ENCODE measurements around the gene PAFAH2.
"Not testable (repeated sequence)": the region's sequence is repeated elsewhere in the genome, so short reads cannot be mapped to it uniquely, and the experiment has no call there.

PAFAH2 gene

DNA sequence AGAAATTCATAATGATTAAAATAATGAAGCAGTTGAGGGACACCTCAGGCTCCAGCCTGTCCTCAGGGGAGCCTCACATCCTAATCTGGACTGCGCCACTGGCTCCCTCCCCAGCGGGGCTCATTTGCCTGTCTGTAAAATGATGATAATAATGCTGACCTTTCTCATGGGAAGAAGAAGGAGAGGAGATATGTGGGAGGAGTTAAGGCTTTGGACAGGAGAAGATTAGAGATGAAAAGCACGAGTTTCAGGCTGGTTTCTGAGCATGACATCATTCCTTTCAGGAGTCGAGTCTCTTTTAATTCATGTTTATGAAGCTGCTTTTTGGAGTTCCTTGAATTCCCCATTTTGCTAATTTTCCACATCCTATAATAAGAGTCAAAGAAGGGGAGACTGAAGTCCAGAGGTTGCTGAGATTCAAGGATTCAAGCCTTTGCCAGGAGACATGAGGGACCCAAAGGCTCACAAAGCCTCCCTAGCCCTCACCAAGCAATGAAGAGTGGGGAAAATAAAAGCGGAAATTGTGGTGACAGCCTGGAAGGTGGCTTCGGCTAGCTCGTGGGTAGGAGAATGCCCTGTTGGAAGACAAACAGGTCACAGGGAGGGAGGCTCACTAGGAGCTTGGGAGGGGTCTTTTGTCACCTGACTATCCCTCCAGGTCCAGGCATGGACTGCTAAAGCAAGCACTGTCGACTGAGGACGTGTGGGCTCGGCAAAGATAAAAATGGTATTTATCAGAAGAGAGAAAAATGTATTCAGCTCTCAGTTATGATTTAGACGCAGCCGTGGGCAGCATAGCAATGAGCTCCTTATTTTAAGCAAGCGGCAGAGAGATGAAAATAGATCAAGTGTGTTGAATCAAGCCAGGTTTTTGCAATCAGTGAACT is 64.1 kb downstream of the PAFAH2 start:
- no peak for DNase-seq (ENCODE audit: low read depth in 1 of 2, low spot score in 1 of 2)

DNA sequence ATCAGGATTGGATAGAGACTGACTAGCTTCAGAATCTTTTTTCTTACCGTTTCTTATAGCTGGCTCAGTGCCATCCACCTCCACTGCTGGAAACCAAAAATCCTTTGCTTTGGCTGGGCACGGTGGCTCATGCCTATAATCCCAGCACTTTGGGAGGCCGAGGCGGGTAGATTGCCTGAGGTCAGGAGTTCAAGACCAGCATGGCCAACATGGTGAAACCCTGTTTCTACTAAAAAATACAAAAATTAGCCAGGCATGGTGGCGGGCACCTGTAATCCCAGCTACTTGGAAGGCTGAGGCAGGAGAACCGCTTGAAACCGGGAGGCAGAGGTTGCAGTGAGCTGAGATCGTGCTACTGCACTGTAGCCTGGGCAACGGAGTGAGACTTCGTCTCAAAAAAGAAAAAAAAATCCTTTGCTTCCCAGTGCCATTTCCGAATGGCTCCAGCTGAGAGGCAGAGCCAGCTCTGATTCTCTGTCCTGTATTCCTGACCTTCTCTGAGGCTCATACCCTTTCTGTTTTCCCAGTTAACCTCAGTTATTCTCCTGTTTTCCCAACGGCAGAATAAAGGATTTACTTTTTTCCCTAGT is 65.0 kb downstream of the PAFAH2 start:
- DNase-seq (ENCODE audit: low read depth in 1 of 2, low spot score in 1 of 2): not testable (repeated sequence)

DNA sequence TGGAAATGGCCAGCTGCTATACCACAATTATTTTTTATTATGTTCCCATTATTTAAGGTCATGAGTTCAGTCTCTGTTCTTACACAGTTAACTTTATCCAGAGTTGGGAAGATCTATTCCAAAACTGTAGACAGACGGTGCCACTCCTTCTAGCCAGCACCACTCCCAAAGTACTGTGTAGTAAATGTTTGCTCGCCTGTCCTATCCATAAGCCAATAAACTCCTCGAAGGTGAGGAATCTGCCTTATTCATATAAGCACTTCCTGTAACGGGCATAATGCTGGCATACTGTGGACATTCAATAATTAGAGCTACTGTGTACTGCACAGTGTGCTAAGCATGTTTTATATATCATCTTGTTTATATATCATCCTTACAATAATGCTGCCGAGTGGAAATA is 65.5 kb downstream of the PAFAH2 start:
- no peak for DNase-seq (ENCODE audit: low read depth in 1 of 2, low spot score in 1 of 2)

DNA sequence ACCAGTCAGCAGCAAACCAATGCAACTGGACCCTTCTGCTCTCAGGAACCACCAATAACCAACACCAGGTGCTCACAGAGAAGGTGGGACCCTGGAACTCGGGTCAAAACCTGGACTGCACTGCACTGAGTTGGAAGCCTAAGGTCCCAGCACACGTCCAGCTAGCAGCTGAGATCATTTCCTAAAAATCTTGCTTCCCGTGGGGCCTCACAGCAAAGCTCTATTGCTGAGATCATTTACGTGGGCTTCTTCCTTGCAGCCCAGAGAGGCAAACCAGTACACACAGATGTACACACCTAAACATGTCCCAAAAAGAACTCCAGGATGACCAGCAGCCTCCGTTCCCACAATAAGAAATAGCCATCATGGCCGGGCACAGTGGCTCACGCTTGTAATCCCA is 68.8 kb downstream of the PAFAH2 start:
- DNase-seq (ENCODE audit: low read depth in 1 of 2, low spot score in 1 of 2): no peak

DNA sequence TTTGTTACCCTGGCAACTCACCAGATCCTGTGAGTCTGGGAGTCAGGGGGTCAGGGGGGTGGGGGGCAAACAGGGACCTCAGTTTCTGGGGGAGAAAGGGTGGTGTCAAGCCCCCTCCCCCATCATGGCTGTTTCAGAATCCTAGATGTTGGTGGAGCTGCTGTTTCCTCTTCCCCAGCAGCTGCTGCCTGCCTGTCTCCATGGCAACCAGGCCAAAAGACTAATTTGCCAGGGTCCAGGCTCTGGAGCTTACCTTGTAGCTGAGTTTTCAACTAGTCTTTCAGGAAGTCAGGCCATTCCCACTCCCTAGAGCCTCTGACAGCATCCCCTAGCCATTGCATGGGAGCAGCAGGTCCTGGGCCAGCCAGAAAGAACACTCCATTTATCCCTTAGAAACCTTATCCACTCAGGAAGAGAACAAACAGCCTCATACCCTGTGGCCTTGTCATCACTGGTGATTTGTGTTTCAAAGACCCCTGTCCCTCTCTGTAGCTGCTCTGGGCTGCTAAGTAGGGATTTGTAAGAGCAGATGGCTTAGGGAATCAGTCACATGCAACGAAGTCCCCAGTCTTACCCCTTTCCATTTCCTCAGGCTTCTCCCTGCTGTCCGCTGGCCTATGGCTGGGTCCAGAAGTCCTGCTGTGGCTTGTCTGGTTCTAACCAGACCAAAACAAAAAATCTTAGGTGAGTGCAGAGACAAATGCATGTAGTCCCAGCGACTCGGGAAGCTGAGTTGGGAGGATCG is 70.2 kb downstream of the PAFAH2 start:
- DNase-seq (ENCODE audit: low read depth in 1 of 2, low spot score in 1 of 2): no peak

DNA sequence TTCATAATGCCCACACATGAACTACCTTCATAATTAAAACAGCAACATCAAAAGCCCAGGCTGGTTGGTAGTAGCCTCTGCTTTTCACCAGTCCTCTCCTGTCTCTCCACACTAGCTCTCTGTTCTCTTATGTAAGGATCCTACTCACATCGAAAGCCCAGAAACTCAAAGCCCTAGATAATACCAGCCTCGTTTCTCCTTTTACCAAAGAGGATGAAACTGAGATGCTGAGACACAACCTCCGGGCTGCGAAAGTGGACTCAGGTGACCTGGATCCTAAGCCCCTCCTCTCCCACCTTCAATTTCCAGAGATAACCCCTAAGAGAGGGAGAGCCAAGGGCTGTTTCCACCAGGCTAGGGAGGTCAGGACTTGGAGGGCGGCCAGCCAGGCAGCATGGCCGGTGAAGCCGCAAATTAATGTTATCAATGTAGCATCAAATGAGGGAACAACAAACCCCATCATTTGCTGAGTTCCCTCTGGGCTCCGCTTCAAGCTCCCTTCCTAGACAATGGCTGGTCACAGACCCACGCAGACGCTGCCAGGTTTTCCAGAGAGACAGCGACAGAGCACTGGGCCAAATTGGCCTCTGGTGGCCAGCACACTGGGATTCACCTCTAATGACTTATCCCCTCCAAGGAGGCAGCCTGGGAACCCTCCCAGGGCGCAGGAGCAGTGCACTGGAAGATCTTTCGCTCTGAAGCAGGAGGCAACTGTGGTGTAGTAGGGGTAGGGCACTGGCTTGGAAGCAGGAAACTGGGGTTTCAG is 70.9 kb downstream of the PAFAH2 start:
- no peak for DNase-seq (ENCODE audit: low read depth in 1 of 2, low spot score in 1 of 2)

DNA sequence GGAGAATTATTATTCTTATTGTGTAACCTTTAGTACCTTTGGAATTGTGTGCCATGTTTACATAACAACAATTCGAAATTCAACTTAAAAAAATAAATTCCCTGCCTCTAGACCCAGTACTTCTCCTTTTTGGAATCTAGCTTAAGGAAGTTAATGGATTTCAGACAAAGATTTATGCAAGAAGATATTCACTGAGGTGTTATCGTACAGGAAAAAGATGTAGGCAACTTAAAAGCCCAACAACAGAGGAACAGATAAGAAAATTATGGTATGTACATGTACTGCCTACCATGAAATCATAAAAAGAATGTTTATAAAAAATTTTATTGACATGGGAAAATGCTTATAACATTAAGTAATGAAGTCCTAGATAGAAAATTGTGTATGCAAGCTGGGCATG is 73.4 kb downstream of the PAFAH2 start:
- no peak for DNase-seq (ENCODE audit: low read depth in 1 of 2, low spot score in 1 of 2)

DNA sequence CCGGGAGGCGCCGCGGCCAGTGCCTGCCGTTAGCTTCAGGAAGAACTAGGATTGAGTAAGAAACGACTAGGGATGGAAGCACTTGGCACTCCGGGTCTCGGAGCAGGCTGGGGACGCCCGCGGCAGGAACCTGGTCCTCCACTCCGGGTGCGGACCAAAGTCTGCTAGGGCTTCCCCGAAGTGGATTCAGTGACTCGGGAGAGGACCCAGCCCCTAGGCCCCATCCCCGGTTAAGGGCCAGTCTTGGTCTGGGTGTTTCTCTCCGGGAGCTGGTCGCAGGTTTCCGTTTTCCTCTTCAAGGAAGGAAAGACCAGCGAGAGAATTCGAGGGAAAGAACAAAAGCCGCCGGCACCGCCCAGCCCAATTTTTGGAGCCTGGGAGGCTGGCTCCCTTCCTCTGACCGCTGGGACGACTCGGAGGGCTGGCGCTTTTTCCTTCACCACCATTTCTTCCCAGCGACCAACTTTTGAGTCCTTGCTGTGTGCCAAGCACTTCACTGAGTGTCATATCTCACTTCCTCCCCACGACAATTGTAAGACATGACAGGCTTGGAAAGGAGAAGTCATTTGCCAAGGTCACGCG is 74.8 kb downstream of the PAFAH2 start:
- DNase-seq (ENCODE audit: low read depth in 1 of 2, low spot score in 1 of 2): no peak

DNA sequence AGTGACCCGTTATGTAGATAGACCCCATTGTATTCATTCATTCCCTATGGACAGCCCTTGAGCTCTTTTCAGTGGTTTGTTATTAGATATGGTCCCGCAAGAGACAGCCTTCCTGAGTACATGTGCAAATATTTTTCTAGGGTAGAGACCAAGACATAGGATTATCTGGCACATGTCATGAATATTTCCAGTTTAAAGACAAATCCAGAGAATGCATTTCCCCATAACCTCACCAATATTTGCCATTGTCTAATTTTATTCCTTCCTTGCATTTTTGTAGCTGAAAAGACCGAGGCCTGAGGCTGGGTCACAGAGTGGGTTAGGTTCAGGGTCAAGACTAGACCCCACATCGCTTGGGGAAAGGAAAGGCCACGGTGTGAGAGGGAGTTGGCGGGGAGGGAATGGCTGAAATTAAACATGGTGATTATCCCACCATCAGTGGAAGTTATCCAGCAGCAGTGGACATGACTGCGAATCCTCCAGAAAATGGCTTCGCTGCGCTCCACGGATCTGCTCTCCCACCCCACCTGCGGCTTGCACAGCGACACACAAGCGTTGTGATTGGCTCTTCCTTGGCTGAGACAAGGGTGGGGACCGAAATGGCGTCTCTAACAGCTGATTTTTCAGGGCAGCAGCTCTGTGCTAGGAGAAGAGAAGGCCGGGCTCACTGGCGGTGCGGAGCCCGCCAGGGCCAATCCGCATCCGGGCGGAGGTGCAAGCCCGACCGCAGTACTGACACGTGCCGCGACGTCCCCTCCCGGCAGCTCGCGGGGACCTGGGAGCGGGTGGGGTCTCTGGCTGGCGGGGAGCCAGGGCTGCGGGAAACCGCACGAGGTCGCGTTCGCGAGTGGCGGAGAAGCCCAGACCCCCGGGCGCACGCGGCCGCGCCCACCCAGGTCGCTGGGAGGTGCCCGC is 75.5 kb downstream of the PAFAH2 start:
- DNase-seq (ENCODE audit: low read depth in 1 of 2, low spot score in 1 of 2): peak in 1 of 2 donors; percentile 3

DNA sequence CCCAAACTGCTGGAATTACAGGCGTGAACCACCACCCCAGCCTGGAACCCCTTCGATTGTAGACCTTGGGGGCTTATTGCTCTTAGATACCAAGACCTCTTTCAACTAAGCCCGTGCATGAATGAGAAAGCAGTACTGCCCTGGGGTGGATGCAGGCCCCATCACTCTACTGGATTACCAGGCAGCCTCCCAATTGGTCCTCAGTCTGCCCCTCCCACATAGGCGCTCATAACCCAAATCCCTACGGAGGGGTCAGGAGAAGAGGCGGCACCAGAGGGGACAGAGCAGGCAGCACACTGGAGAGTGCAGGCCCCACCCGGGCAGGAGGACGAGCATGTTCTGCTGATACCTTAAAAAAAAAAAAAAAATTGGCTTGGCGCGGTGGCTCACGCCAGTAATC is 79.2 kb downstream of the PAFAH2 start:
- no peak for DNase-seq (ENCODE audit: low read depth in 1 of 2, low spot score in 1 of 2)

DNA sequence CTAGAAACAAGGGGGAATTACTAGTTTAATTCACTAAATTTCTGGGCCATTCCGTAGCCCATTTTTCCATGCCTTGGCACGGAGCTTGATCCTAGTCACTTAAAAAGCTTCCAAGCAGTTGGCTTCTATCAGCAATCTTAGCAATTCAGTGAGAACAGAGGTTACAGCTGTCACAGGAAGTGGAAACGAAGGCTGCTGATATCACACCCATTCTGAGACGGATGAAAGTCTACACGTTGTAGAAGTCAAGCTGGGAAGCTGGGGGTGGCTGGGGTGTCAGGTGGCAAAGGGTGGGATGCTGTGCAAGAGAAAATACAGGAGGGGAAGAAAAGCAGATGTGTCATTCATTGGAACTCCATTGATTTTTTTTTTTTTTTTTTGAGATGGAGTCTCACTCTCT is 79.9 kb downstream of the PAFAH2 start:
- DNase-seq (ENCODE audit: low read depth in 1 of 2, low spot score in 1 of 2): no peak

DNA sequence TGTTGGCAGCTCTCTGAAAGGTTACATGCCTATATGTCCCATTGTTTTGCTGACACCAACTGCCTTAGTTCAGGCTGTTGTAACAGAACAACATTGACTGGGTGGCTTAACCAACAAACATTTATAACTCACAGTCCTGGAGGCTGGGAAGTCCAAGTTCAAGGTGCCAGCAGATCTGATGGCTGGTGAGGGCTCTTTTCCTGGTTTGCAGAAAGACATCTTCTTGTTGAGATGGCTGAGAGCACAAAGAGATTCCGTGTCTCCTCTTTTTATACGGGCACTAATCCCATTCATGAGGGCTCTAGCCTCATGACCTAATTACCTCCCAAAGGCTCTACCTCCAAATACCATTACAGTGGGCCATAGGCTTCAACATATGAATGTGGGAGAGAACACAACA is 81.4 kb downstream of the PAFAH2 start:
- no peak for DNase-seq (ENCODE audit: low read depth in 1 of 2, low spot score in 1 of 2)

DNA sequence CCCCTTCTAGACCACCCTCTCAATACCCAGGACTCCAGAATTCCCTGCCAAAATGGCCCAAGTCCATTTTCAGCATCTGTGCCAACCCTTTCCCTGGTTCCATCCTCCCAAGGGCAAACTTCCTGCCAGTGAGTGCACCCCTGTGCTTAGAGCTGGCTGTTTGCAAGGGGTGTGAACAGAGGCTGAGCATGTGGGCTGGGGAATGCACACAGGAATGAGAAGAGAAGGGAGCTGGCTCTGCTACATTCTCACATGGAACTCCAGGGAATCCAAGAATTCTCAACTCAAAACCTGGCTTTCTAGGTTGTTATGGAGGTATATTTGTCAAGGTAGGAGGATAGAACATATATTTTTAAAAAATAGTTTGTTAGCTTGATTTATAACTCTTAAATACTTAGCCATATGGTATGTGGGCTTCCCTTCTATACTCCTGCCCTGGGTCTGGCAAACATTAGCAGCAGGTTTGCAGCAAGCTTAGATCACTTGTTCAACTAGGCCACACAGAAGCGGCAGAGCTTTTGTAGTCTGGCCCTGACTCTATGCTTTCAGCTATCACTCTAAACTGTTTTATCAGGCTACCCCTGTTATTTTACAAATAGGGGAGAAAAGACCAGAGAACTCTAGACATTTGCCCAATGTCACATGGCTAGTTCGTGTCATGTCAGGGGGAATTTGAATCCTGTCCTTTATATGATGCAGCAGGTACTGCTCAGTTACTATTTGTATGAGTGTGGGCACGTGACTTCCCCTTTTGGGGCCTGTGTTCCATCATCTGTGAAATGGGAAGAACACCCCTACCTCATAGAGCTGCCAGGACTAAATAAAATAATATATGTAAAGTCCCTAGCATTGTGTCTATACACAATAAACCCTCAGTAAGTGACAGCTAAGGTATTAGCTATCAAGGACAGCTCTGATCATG is 83.5 kb downstream of the PAFAH2 start:
- no peak for DNase-seq (ENCODE audit: low read depth in 1 of 2, low spot score in 1 of 2)

DNA sequence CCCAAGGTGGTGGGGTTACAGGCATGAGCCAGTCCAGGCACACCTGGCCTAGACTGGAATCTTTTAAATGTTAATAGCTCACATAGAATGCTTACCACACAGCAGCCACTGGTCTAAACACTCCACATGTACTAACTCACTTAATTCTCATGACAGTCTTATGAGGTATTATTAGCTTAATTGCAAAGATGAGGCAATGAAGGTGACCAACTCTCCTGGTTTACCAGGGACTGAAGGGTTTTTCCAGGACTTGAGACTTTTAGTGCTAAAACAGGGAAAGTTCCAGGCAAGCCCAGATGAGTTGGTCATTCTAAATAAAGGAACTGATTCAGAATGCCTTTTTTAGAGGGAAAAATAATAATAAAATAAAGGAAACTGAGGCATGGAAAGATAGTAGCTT is 84.7 kb downstream of the PAFAH2 start:
- no peak for DNase-seq (ENCODE audit: low read depth in 1 of 2, low spot score in 1 of 2)

DNA sequence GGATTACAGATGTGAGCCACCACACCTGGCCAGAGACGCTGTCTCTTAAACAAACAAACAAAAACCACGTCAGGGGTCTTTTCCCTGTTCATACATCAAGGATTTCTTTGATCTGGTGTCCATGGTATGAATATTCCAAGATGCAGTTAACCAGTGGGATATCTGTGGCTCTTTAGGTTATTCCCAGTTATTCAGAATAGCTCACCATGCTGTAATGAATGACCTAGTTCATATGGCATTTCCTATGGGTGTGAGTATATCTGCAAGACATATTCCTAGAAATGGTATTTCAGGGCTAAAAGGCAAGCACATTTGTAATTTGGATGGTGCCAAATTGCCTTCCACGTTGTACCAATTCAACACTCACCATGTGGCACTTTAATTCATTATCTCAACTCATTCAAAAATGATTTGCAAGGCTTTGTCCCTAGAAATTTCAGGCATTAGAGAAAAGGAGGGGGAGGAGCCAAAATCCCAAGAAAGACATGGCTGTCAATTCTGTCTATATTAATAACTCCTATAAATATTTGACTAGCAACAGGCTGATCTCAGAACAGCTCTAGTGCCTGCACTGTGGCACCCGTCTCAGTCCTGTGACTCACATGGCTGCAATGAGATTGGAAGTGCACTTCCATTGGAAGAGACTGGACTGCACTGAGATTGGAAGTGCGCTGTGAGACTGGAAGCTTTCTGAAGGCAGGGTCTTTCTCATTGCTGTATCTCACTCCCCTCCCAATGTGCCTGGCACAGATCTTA is 85.6 kb downstream of the PAFAH2 start:
- DNase-seq (ENCODE audit: low read depth in 1 of 2, low spot score in 1 of 2): no peak

DNA sequence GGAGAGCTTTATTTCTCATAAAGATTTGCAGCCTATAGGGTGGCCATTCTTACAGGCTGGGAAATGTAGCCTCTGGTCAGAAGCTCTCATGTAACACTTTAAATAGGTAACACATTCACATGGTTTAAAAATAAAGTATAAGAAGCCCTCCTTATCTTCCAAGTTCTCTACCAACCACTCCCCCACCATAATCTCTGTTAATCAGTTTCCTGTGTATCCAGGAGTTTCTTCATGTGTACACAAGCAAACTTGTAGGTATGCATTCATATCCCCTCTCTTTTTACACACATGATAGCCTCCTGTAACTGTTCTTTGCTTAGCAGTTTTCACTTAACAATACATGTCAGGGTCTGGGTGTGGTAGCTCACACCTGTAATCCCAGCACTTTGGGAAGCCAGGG is 86.7 kb downstream of the PAFAH2 start:
- DNase-seq (ENCODE audit: low read depth in 1 of 2, low spot score in 1 of 2): no peak

All from activated T-helper 1 cell treated with anti-CD3 and anti-CD28 coated beads, Interleukin-2, amount 50 U/mL, for 16 hours (primary cell).